ENCODE data around the gene ZNF683. TPM values are rescaled to one million over a fixed set of nuclear protein-coding genes. Genes with fewer than 3 reads are reported as not detected.

Gene ZNF683
- total RNA-seq, 2 experiments from 2014 or later, result 0.41 TPM; not detected in 1

- no peak for DNase-seq
- ChIA-PET POLR2A (interaction anchor here (0.9 kb wide), 1 partner anchor 61 kb away, joined by 3 read pairs; no protein-coding TSS in a partner anchor), CTCF (interaction anchor here (1.2 kb wide), 1 partner anchor 242 kb away, joined by 3 read pairs; no protein-coding TSS in a partner anchor)
- intact Hi-C loops (cut with DNase I, micrococcal nuclease), result no loop called here
- H3K27me3 ChIP-seq (ENCODE audit: control insufficient read depth in 1 of 2, insufficient read depth in 2 of 2, low read length in 2 of 2), result no peaks in the 10 kb centered on the region
- no peak for ATAC-seq (ENCODE audit: poor library complexity)
- no peak for TF ChIP-seq CTCF (IDR thresholded peaks at IDR 0.05)
- H3K9me3 ChIP-seq (ENCODE audit: control insufficient read depth in 1 of 2, insufficient read depth in 1 of 2, low read length in 2 of 2), result no peaks in the 10 kb centered on the region
- Mint-ChIP-seq H3K36me3 (ENCODE audit: low read depth) (no peaks in the 10 kb centered on the region), H3K9me3 (no peaks in the 10 kb centered on the region), H3K4me3 (no peak overlapping the region), H3K4me1 (ENCODE audit: low read depth) (no peaks in the 10 kb centered on the region), H3K27ac (no peak overlapping the region), H3K27me3 (no peaks in the 10 kb centered on the region)
- no peaks in the 10 kb centered on the region for H3K36me3 ChIP-seq (ENCODE audit: insufficient read depth, low read length)
- H3K4me1 ChIP-seq (ENCODE audit: insufficient read depth, low read length), result peaks cover 3% of the 10 kb centered on the region
- no peak overlapping the region for H3K4me3 ChIP-seq (ENCODE audit: low read length)
- no peak overlapping the region for H3K27ac ChIP-seq (ENCODE audit: low read depth in 1 of 2, low read length in 2 of 2)
Observed at GRCh38 chr1:26346274-26347033, 26.1 kb downstream of the ZNF683 start.

GRCh38 chr1:26345718-26346117 lies 26.8 kb downstream of the ZNF683 start:
- ChIA-PET CTCF (no interaction called here), POLR2A (no interaction called here)
- intact Hi-C loops (cut with DNase I, micrococcal nuclease), result no loop called here
- Histone ChIP-seq H3K27ac (ENCODE audit: low read depth in 1 of 2, low read length in 2 of 2) (no peak overlapping the region), H3K9me3 (ENCODE audit: control insufficient read depth in 1 of 2, insufficient read depth in 1 of 2, low read length in 2 of 2) (no peaks in the 10 kb centered on the region), H3K4me3 (ENCODE audit: low read length) (no peak overlapping the region), H3K27me3 (ENCODE audit: control insufficient read depth in 1 of 2, insufficient read depth in 2 of 2, low read length in 2 of 2) (no peaks in the 10 kb centered on the region), H3K36me3 (ENCODE audit: insufficient read depth, low read length) (no peaks in the 10 kb centered on the region), H3K4me1 (ENCODE audit: insufficient read depth, low read length) (peaks cover 3% of the 10 kb centered on the region)
- Mint-ChIP-seq H3K9me3 (no peaks in the 10 kb centered on the region), H3K4me3 (no peak overlapping the region), H3K36me3 (ENCODE audit: low read depth) (no peaks in the 10 kb centered on the region), H3K27ac (no peak overlapping the region), H3K4me1 (ENCODE audit: low read depth) (no peaks in the 10 kb centered on the region), H3K27me3 (no peaks in the 10 kb centered on the region)
- DNase-seq (no peak), ATAC-seq (ENCODE audit: poor library complexity) (no peak)
- no peak for TF ChIP-seq CTCF (IDR thresholded peaks at IDR 0.05)

- POLR2A ChIA-PET, result no interaction called here
- H3K9me3 Mint-ChIP-seq, result no peaks in the 10 kb centered on the region
- H3K9me3 ChIP-seq (ENCODE audit: control insufficient read depth in 1 of 2, insufficient read depth in 1 of 2, low read length in 2 of 2), result no peaks in the 10 kb centered on the region
- ATAC-seq (ENCODE audit: poor library complexity) (no peak), DNase-seq (no peak)
- H3K4me3 Mint-ChIP-seq, result no peak overlapping the region
- H3K27me3 Mint-ChIP-seq, result no peaks in the 10 kb centered on the region
- H3K27ac Mint-ChIP-seq, result no peak overlapping the region
- H3K27me3 ChIP-seq (ENCODE audit: control insufficient read depth in 1 of 2, insufficient read depth in 2 of 2, low read length in 2 of 2), result no peaks in the 10 kb centered on the region
- H3K4me1 Mint-ChIP-seq (ENCODE audit: low read depth), result no peaks in the 10 kb centered on the region
- no peak overlapping the region for H3K4me3 ChIP-seq (ENCODE audit: low read length)
- TF ChIP-seq CTCF (IDR thresholded peaks at IDR 0.05), result no peak
- H3K36me3 ChIP-seq (ENCODE audit: insufficient read depth, low read length), result no peaks in the 10 kb centered on the region
- H3K4me1 ChIP-seq (ENCODE audit: insufficient read depth, low read length), result peaks cover 3% of the 10 kb centered on the region
- H3K27ac ChIP-seq (ENCODE audit: low read depth in 1 of 2, low read length in 2 of 2), result no peak overlapping the region
- intact Hi-C loops (cut with DNase I, micrococcal nuclease), result no loop called here
- H3K36me3 Mint-ChIP-seq (ENCODE audit: low read depth), result no peaks in the 10 kb centered on the region
- CTCF ChIA-PET, result no interaction called here
Observed at GRCh38 chr1:26344147-26344920, 28.2 kb downstream of the ZNF683 start.
